Skin of body (tissue), 2 donors: ENCODE data around the gene RNF151. TPM values are rescaled to one million over a fixed set of nuclear protein-coding genes. Genes with fewer than 3 reads are reported as not detected.

Experiments used
- DNase-seq: peaks from one replicate; lab custom pipeline; 2025; lab: John Stamatoyannopoulos, UW
- total RNA-seq: library from RNA; depleted of rRNA; stranded (reverse); fragments of >200 nt; gene quantifications from one replicate; pipeline ENCODE4 v1.2.3, GENCODE V29; 2014

RNF151 gene
- total RNA-seq, 1 donor from 2014 or later, result not detected

- no peak for DNase-seq
Observed at GRCh38 chr16:1976951-1977874, 10.6 kb downstream of the RNF151 start.

DNA sequence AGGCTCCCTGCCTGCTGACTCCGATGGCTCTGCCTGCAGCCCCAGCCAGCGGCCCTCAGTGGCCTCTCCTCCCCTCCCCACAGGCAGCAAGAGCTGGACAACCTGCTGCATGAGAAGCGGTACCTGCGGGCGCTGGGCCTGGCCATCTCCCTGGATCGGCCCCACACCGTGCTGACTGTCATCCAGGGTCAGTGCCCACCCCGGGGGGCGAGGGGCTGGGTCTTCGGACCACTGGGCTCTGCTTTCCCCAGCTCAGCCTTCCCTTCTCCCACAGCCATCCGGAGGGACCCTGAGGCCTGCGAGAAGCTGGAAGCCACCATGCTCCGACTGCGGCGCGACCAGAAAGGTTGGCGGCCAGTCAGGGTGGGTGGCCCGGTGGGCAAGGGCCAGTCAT lies 11.2 kb downstream of the RNF151 start:
- no peak for DNase-seq

- no peak for DNase-seq
Observed at GRCh38 chr16:1978476-1979120, 11.9 kb downstream of the RNF151 start.

- no peak for DNase-seq
Observed at GRCh38 chr16:1979271-1980029, 12.8 kb downstream of the RNF151 start.

GRCh38 chr16:1980030-1980769 lies 13.5 kb downstream of the RNF151 start:
- DNase-seq, result no peak

DNA sequence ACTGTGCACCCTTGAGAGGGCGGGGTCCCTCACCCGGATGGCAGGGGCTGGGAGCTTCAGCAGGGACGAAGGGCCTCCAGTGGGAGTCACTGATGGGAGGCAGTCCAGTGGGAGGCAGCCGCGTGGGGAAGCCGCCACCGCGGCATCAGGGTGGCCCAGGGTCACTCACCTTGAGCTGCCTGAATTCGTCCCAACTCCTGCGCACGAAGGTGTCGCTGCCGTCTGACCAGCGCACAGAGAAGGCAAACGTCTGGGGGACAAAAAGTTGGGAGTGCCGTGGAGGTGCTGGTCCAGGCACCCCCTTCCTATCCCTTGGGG lies 14.1 kb downstream of the RNF151 start:
- DNase-seq, result no peak

DNA sequence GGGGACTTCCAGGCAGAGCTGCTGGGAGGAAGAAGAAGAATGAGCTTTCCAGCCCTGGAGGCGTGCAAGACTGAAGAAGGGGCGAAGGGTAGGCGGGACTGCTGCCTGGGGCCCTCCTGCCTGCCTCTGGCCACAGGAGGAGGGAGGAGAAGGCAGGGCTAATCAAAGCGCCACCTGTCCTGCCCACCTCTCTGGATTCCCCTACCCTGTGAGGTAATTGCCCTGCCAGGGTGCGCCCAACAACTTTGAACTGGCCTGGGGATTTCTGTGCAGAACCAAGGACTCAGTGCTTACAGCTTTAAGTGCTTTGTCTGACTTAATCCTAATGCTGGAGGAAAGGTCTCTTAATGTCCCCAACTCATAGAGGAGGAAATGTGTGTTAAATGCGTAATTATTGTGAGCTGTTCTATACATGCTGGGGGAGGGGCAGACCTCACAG lies 14.8 kb downstream of the RNF151 start, which contains the start of gene NOXO1:
Gene NOXO1 (minus strand): TSS at position 72 of the 439 bp plus-strand sequence. CDS start 290 bp downstream, outside the sequence.
- DNase-seq, result no peak

- DNase-seq, result no peak
Observed at GRCh38 chr16:1982013-1982433, 15.4 kb downstream of the RNF151 start.

DNA sequence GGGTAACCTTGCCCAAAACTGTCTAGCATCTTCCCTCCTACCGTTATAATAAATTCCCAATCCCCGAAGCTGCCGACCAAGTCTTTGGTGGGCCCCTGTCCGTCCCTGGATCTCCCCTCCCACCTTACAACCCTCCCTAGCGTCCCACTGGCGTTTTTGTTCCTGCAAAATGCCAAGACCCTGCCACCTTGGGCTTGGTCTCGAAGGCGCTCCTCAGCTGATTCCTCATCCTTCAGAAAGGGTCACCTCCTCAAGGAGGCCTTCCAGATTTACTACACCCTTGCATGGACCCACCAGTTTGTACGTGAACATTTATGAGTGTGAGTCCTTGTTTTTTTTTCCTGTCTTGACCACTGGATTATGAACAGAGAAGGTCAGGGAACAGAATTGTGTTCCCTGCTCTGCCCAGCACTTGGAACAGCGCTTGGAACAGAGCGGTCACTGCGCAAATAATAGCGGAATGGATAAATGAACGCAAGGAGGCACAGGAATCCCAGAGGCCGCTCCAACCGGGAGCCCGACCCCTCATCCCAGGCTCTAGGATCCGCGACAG lies 16.4 kb downstream of the RNF151 start:
- no peak for DNase-seq

GRCh38 chr16:1983544-1984346 lies 17.1 kb downstream of the RNF151 start, which contains the start of gene GFER:
Gene GFER (plus strand): TSS chr16:1984193. CDS start chr16:1984219, 26 bp downstream.
- DNase-seq, result peak; percentile 86

DNA sequence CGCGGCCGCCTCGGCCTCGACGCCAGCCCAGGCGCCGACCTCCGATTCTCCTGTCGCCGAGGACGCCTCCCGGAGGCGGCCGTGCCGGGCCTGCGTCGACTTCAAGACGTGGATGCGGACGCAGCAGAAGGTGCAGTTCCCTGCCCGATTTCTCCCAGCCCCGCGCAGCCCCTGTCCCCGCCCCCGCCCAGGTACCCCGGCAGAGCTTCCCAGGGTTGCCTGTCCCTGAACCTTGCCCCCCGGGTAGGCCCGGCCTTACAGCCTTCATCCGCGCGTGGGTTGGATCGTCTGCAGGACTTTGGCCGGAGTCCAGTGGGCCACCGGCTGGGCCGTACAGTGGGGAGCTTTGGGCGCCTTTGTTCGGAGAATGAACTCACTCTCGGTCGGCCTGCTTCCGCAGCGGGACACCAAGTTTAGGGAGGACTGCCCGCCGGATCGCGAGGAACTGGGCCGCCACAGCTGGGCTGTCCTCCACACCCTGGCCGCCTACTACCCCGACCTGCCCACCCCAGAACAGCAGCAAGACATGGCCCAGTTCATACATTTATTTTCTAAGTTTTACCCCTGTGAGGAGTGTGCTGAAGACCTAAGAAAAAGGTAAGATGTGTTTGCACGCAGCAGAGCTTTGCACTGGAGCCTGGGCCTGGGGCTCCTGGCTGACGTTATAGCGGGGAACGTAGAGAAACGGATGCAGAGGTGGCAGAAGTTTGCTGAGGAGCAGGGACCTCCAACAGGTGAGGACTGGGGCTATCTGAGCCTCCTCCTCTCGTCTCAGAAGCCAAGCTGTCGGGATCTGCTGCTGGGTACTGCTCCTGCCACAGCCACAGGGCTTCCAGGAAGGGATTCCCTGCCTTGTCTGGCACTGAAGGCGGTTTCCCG lies 17.9 kb downstream of the RNF151 start:
- DNase-seq, result no peak

DNA sequence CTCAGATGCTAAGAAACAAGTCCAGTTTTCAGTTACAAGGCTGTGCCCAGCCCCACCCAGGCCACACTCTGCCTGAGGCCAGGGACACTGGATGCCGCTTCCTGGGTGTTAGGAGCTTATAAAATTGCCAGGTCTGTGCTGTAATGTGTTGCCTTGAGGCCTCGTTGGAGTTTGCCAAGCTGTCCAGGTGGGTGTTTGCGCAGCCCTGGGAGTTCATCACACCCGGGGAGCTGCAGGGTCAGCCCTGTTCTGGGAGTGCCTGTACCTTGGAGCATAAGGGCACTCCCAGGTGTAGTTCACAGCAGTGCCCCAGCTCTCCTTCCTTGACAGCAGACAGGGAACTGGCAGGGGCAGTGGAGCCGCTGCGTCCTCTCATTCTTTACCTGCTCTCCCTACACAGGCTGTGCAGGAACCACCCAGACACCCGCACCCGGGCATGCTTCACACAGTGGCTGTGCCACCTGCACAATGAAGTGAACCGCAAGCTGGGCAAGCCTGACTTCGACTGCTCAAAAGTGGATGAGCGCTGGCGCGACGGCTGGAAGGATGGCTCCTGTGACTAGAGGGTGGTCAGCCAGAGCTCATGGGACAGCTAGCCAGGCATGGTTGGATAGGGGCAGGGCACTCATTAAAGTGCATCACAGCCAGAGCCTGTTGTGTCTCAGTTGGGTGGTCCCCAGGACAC lies 19.0 kb downstream of the RNF151 start:
- DNase-seq, result no peak

DNA sequence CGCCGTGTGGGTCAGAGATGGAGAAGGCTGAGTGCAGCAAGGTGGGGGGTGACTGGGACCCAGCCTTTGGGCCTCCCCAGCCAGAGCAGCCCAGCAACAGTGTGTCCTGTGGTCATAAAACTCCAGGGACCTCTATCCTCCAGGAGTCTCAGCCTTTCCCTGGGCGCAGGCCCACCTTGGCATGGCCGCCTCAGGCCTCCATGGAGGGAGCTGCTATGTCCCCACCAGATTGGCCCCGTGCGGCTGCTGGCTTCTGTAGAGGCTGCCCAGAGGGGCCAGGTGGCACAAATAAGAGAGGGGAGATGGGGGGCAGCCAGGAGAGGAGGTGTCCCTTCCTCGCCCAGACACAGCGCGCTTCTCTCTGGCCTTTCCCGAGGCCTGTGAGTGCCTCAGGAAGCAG lies 20.5 kb downstream of the RNF151 start:
- DNase-seq, result no peak

DNA sequence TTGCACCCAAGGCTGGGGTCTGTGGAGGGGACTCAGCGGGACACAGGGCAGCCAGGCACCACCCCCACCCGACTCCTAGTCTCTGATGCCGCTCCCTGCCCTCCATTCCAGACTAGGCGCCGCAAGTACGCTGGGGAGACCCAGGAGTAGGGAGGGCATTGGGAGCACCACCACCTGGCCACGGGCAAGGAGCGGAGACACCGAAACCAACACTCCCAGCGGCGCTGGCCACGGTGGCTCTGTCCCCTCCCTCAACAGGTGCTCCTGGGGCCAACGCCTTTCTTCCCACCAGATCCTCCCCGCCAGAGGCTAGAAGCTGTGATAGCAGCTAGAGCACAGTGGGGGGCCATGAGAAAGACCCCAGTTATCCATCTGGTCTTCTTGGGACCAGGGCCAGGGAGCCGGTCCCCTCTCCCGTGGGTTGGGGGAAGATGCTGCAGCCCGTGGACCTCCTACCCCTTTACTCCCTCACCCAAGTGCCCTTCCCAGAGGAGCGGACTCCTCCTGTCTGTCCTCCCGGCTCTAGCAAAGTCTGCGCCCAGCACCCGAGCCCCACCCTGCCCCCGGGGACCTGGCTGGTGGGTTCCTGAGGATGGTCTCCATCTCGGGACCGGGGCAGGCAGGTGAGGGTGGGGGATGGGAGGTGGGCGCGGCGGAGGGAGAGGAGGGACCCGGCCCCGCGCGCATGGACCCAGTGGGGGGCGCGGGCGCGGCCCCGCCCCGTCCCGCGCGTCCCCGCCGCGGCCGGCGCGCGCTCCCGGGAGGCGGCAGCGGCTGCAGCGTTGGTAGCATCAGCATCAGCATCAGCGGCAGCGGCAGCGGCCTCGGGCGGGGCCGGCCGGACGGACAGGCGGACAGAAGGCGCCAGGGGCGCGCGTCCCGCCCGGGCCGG lies 22.8 kb downstream of the RNF151 start, which contains the start of gene SYNGR3:
Gene SYNGR3 (plus strand): TSS at position 762 of the 892 bp plus-strand sequence. CDS start 133 bp downstream, outside the sequence.
- DNase-seq, result no peak

- DNase-seq, result no peak
Observed at GRCh38 chr16:1990101-1990350, 23.4 kb downstream of the RNF151 start.

DNA sequence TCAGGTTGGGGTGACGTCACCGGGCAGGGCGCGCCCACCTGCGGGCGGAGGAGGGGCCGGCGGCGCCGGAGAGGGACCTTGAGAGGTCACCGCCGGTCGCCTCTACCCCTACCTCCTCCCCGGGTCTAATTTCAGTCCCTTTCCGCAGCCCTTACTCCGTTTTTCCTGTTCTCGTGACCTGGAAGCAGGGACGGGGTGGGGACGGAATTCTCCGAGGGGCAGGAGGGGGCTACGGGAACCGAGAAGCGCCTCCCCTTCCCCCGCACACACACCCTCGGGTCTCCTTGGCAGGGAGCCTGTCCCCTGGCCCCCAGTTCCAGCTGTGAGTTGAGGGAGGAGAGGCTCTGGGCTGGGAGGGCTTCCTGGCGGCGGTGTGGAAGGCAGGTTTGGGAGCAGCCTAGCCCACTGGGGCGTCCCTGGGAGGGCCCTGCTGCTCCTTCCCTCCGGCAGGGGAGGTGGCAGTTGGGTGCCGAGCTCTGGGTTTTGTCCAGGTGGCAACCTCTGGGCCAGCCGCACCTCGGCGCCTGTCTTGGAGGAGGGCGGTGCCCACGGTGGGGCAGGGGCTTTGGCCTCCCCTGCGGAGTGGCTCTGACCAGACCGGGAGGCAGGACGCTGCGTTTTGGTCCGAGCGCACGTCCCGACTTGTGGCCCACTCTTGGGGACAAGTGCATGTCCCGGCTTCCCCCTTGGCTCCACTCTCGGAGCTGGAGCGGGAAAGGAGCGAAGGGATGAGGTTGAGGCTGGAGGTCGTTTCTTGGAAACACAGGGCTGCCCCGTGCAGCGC lies 23.9 kb downstream of the RNF151 start:
- DNase-seq, result no peak

DNA sequence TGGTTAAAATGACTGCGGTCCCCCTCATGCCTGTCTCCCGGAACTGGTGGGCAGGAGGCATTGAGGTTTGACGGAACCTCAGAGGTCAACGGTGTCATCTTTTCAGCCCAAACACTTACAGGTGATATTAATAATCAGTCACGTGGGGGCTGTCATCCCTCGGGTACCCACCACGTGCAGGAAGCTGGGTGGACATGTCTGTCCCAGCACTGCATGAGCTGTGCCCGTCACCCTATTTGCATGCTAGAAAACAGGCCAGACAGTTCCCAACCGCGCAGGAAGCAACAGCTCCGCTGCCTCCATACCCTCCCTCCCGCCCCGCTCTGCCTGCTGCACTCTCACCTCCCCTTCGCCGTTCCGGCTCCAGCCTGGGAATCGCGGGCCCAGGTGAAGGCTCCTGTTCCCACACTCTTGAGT lies 24.5 kb downstream of the RNF151 start:
- DNase-seq, result no peak
